22Rv1 (cell line): ENCODE data around the gene KCNRG.

Experiments
- CTCF ChIP-seq: fragments of 450-650 bp; IDR thresholded peaks from 2 replicates; pipeline ENCODE4 v1.5.1; 2017; ENCODE audit warnings: mild to moderate bottlenecking
- ZFX ChIP-seq: fragments of 450-650 bp; IDR thresholded peaks from 2 replicates; pipeline ENCODE4 v1.6.1; 2017; ENCODE audit warnings: antibody characterized with exemption, borderline replicate concordance

- TF ChIP-seq CTCF (no peak), ZFX (no peak)
Measured at GRCh38 chr13:50068508-50068907, 53.3 kb downstream of the KCNRG start.
